NCI-H146 treated with DMSO at 0.1 percent for 48 hours (cell line): ENCODE data around the gene CCDC38.
A peak's percentile ranks its signal among the peaks of the same experiment; 100 is the strongest.

Source experiments
- DNase-seq: peaks from one replicate; lab custom pipeline; 2025; ENCODE audit not compliant: unreplicated experiment; lab: John Stamatoyannopoulos, UW

The CCDC38 gene

GRCh38 chr12:95837240-95838038, 105.0 kb downstream of the CCDC38 start:
- no peak for DNase-seq

GRCh38 chr12:95836630-95837239, 105.7 kb downstream of the CCDC38 start:
- no peak for DNase-seq

- peak; percentile 11 for DNase-seq
Observed at GRCh38 chr12:95836185-95836609, 106.2 kb downstream of the CCDC38 start.

- DNase-seq, result no peak
Observed at GRCh38 chr12:95834572-95834971, 107.8 kb downstream of the CCDC38 start.

GRCh38 chr12:95830335-95831089, 111.9 kb downstream of the CCDC38 start:
- DNase-seq, result no peak

GRCh38 chr12:95829395-95829794, 113.0 kb downstream of the CCDC38 start:
- DNase-seq, result no peak

GRCh38 chr12:95820096-95820703, 122.2 kb downstream of the CCDC38 start:
- peak; percentile 36 for DNase-seq
